Liver (tissue), 9 donors: ENCODE data around the gene DHFR. TPM values are rescaled to one million over a fixed set of nuclear protein-coding genes. Genes with fewer than 3 reads are reported as not detected.

Source experiments
- DNase-seq: peaks from one replicate; pipeline ENCODE4 v3.0.0-alpha.2; 2017; ENCODE audit warnings: low spot score
- H3K27ac ChIP-seq, 2 donors: one replicate each; pipeline ENCODE4 v1.7.0; 2013; ENCODE audit warnings: inconsistent platforms in 2 of 2, low read length in 2 of 2, control low read depth in 1 of 2, low read depth in 1 of 2, mild to moderate bottlenecking in 1 of 2
- H3K27me3 ChIP-seq, 4 donors: one replicate each; pipeline versions ENCODE4 v1.6.1 to v1.7.0; 2013; ENCODE audit warnings: low read length in 3 of 4, inconsistent platforms in 1 of 4, mild to moderate bottlenecking in 1 of 4, moderate library complexity in 1 of 4; ENCODE audit not compliant: control insufficient read depth in 4 of 4, insufficient read depth in 4 of 4
- H3K36me3 ChIP-seq, 4 donors: one replicate each; pipeline versions ENCODE4 v1.6.1 to v1.7.0; 2013; ENCODE audit warnings: low read length in 3 of 4, mild to moderate bottlenecking in 3 of 4, low read depth in 1 of 4, moderate library complexity in 1 of 4; ENCODE audit not compliant: control insufficient read depth in 4 of 4, insufficient read depth in 3 of 4
- H3K4me1 ChIP-seq, 4 donors: one replicate each; pipeline versions ENCODE4 v1.6.1 to v1.7.0; 2013; ENCODE audit warnings: low read length in 3 of 4, mild to moderate bottlenecking in 3 of 4, moderate library complexity in 1 of 4; ENCODE audit not compliant: control insufficient read depth in 4 of 4, insufficient read depth in 4 of 4
- H3K4me3 ChIP-seq, 3 donors: one replicate each; pipeline versions ENCODE4 v1.6.1 to v1.7.0; 2013; ENCODE audit warnings: low read length in 3 of 3, control low read depth in 1 of 3, low read depth in 1 of 3, mild to moderate bottlenecking in 1 of 3
- H3K9ac ChIP-seq, 2 donors: one replicate each; pipeline ENCODE4 v1.7.0; 2013; ENCODE audit warnings: low read length in 2 of 2, mild to moderate bottlenecking in 2 of 2, moderate library complexity in 2 of 2, control low read depth in 1 of 2, low read depth in 1 of 2
- H3K9me3 ChIP-seq, 4 donors: one replicate each; pipeline versions ENCODE4 v1.6.1 to v1.7.0; 2013; ENCODE audit warnings: low read length in 3 of 4; ENCODE audit not compliant: control insufficient read depth in 4 of 4
- EGR1 ChIP-seq, 2 donors: IDR thresholded peaks; 2 replicates each; pipeline ENCODE4 v1.6.1; 2016 to 2018; ENCODE audit warnings: antibody characterized with exemption in 2 of 2, low read depth in 2 of 2
- FOXA1 ChIP-seq: IDR thresholded peaks from 2 replicates; pipeline ENCODE4 v1.6.1; 2016; ENCODE audit warnings: antibody characterized with exemption
- FOXA2 ChIP-seq: IDR thresholded peaks from 2 replicates; pipeline ENCODE4 v1.6.1; 2016; ENCODE audit warnings: antibody characterized with exemption
- GABPA ChIP-seq, 2 donors: IDR thresholded peaks in 1 of 2; conservative IDR thresholded peaks in 1 of 2; 2 replicates each; pipeline ENCODE4 v1.6.1; 2016; ENCODE audit warnings: antibody characterized with exemption in 2 of 2, mild to moderate bottlenecking in 1 of 2, moderate library complexity in 1 of 2
- HNF4G ChIP-seq: IDR thresholded peaks from 2 replicates; pipeline ENCODE4 v1.6.1; 2016; ENCODE audit warnings: antibody characterized with exemption
- JUND ChIP-seq, 2 donors: IDR thresholded peaks; 2 replicates each; pipeline ENCODE4 v1.6.1; 2016; ENCODE audit warnings: antibody characterized with exemption in 2 of 2
- NR2F2 ChIP-seq: IDR thresholded peaks from 2 replicates; pipeline ENCODE4 v1.6.1; 2016; ENCODE audit warnings: antibody characterized with exemption
- RAD21 ChIP-seq, 2 donors: IDR thresholded peaks; 2 replicates each; pipeline ENCODE4 v1.6.1; 2016; ENCODE audit warnings: antibody characterized with exemption in 2 of 2, mild to moderate bottlenecking in 2 of 2
- RXRA ChIP-seq, 2 donors: IDR thresholded peaks; 2 replicates each; pipeline ENCODE4 v1.6.1; 2017 to 2018; ENCODE audit warnings: antibody characterized with exemption in 2 of 2, mild to moderate bottlenecking in 1 of 2
- TAF1 ChIP-seq: conservative IDR thresholded peaks from 2 replicates; pipeline ENCODE4 v1.6.1; 2016; ENCODE audit warnings: antibody characterized with exemption, mild to moderate bottlenecking
- YY1 ChIP-seq: IDR thresholded peaks from 2 replicates; pipeline ENCODE4 v1.6.1; 2016; ENCODE audit warnings: antibody characterized with exemption, mild to moderate bottlenecking
- WGBS: extraction: QIAGEN DNeasy Blood & Tissue Kit; methylation state at CpG from one replicate; pipeline ENCODE4 v1.1.7; 2013; 5-methylcytosine and 5-hydroxymethylcytosine counted together
- polyA plus RNA-seq, 2 donors: library from polyadenylated mRNA; stranded (reverse) in 1 of 2; unstranded in 1 of 2; fragments of 200-250 nt in 1 of 2; fragments of >200 nt in 1 of 2; fragmentation: Nextera tagmentation in 1 of 2; extraction: Ambion mirVana in 1 of 2; gene quantifications; one replicate each; pipeline versions ENCODE4 v1.2.1 to v1.2.3, GENCODE V29; 2013 to 2015
- total RNA-seq, 2 donors: library from RNA; depleted of rRNA; stranded (reverse); fragments of >200 nt; gene quantifications; one replicate each; pipeline ENCODE4 v1.2.3, GENCODE V29; 2014
- TF ChIP-seq, protein P1 (sequence below): IDR thresholded peaks from 2 replicates; pipeline ENCODE4 v1.6.1; 2016; ENCODE audit warnings: antibody characterized with exemption
- TF ChIP-seq, protein P2 (sequence below): fragments of 150-350 bp; IDR thresholded peaks from 2 replicates; pipeline ENCODE4 v1.5.1; 2017; ENCODE audit warnings: improper control_type of control experiment, low read depth, low read length; ENCODE audit not compliant: missing input control
- TF ChIP-seq, protein P3 (sequence below): IDR thresholded peaks from 2 replicates; pipeline ENCODE4 v1.6.1; 2016; ENCODE audit warnings: antibody characterized with exemption
- TF ChIP-seq, protein P4 (sequence below): IDR thresholded peaks from 2 replicates; pipeline ENCODE4 v1.6.1; 2016; ENCODE audit warnings: antibody characterized with exemption
- TF ChIP-seq, protein P5 (sequence below): IDR thresholded peaks from 2 replicates; pipeline ENCODE4 v1.6.1; 2016; ENCODE audit warnings: antibody characterized with exemption, mild to moderate bottlenecking
- donor health status: healthy.
- donor health status: healthy.
- donor health status: healthy.
- donor health status: healthy.
- donor health status: healthy.

DHFR gene
- total and polyA plus RNA-seq, 4 donors = 8.9 to 57.7 (median 13.4) TPM

DNA sequence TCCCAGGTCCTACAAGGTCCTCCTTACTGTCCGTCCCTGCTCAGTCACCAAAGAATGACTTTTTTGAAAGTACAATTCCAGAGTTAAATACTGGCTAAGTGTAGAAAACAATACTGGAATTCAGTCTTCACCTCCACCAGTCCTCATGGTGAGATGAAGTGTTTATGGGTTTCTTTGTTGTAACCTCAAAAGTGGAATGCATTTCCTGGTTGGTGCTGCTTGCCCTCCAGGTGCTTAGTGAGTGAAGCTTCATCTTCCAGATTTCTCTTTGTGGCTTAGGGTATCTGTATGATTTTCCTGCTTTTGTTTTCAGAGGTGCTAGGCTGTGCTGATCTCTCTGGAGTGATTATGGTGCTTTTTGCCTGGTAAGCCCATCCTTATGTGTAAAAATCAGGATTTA, 49.4 kb upstream of the DHFR start:
- H3K36me3 ChIP-seq = peaks cover 0 to 3% (median under 1%) of the 10 kb centered on the region in 4 donors

DNA sequence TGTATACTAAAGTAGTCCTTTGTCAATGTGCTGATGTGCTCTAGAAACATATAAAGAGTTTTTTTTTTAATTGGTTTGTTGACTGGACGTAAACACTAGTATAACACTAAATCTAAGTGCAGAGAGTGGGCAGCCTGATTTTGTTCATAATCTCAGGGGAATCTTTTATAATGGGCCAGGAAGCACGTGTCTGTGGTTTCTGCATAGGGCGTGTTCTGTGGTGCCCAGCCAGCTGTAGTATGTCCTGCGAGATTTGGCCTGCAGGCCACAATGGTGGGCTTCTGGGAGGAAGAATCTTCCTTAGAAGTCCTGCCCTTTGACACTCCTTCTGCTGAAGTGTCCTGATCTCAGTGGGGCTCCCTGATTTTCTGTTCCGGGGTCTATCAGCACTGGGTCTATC, 49.0 kb upstream of the DHFR start:
- Histone ChIP-seq H3K27me3 (no peaks in the 10 kb centered on the region), H3K27ac (no peak overlapping the region), H3K9me3 (no peaks in the 10 kb centered on the region), H3K36me3 (peaks cover 0 to 1% (median 0%) of the 10 kb centered on the region in 4 donors), H3K9ac (no peak overlapping the region), H3K4me1 (peaks cover 2 to 11% (median 5%) of the 10 kb centered on the region in 4 donors), H3K4me3 (no peak overlapping the region)
- DNase-seq = no peak
- 89% methylated on average over 5 of the region's 5 CpGs for WGBS
- TF ChIP-seq FOXA2 = no peak
- TF ChIP-seq FOXA1 = no peak
- no peak for TF ChIP-seq TAF1
- TF ChIP-seq, protein P1, sequence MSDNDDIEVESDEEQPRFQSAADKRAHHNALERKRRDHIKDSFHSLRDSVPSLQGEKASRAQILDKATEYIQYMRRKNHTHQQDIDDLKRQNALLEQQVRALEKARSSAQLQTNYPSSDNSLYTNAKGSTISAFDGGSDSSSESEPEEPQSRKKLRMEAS = no peak
- TF ChIP-seq, protein P2, sequence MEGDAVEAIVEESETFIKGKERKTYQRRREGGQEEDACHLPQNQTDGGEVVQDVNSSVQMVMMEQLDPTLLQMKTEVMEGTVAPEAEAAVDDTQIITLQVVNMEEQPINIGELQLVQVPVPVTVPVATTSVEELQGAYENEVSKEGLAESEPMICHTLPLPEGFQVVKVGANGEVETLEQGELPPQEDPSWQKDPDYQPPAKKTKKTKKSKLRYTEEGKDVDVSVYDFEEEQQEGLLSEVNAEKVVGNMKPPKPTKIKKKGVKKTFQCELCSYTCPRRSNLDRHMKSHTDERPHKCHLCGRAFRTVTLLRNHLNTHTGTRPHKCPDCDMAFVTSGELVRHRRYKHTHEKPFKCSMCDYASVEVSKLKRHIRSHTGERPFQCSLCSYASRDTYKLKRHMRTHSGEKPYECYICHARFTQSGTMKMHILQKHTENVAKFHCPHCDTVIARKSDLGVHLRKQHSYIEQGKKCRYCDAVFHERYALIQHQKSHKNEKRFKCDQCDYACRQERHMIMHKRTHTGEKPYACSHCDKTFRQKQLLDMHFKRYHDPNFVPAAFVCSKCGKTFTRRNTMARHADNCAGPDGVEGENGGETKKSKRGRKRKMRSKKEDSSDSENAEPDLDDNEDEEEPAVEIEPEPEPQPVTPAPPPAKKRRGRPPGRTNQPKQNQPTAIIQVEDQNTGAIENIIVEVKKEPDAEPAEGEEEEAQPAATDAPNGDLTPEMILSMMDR = no peak
- no peak for TF ChIP-seq HNF4G
- TF ChIP-seq, protein P3, sequence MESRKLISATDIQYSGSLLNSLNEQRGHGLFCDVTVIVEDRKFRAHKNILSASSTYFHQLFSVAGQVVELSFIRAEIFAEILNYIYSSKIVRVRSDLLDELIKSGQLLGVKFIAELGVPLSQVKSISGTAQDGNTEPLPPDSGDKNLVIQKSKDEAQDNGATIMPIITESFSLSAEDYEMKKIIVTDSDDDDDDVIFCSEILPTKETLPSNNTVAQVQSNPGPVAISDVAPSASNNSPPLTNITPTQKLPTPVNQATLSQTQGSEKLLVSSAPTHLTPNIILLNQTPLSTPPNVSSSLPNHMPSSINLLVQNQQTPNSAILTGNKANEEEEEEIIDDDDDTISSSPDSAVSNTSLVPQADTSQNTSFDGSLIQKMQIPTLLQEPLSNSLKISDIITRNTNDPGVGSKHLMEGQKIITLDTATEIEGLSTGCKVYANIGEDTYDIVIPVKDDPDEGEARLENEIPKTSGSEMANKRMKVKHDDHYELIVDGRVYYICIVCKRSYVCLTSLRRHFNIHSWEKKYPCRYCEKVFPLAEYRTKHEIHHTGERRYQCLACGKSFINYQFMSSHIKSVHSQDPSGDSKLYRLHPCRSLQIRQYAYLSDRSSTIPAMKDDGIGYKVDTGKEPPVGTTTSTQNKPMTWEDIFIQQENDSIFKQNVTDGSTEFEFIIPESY = no peak
- TF ChIP-seq EGR1 (IDR thresholded peaks at IDR 0.05; ENCODE audit: low read depth in 2 of 2) = no peak
- TF ChIP-seq RXRA (IDR thresholded peaks at IDR 0.05) = no peak
- TF ChIP-seq, protein P4, sequence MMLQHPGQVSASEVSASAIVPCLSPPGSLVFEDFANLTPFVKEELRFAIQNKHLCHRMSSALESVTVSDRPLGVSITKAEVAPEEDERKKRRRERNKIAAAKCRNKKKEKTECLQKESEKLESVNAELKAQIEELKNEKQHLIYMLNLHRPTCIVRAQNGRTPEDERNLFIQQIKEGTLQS = no peak
- TF ChIP-seq NR2F2 = no peak
- TF ChIP-seq RAD21 (IDR thresholded peaks at IDR 0.05) = no peak
- TF ChIP-seq YY1 = no peak

More for the DNA sequence above, 49.4 kb upstream of the DHFR start:
- WGBS = 96% methylated on average over 1 of the region's 1 CpG
- Histone ChIP-seq H3K4me3 (no peak overlapping the region), H3K9me3 (no peaks in the 10 kb centered on the region), H3K4me1 (peaks cover 2 to 11% (median 5%) of the 10 kb centered on the region in 4 donors), H3K27ac (no peak overlapping the region), H3K9ac (no peak overlapping the region), H3K27me3 (no peaks in the 10 kb centered on the region)
- TF ChIP-seq, protein P4 = no peak
- TF ChIP-seq, protein P5, sequence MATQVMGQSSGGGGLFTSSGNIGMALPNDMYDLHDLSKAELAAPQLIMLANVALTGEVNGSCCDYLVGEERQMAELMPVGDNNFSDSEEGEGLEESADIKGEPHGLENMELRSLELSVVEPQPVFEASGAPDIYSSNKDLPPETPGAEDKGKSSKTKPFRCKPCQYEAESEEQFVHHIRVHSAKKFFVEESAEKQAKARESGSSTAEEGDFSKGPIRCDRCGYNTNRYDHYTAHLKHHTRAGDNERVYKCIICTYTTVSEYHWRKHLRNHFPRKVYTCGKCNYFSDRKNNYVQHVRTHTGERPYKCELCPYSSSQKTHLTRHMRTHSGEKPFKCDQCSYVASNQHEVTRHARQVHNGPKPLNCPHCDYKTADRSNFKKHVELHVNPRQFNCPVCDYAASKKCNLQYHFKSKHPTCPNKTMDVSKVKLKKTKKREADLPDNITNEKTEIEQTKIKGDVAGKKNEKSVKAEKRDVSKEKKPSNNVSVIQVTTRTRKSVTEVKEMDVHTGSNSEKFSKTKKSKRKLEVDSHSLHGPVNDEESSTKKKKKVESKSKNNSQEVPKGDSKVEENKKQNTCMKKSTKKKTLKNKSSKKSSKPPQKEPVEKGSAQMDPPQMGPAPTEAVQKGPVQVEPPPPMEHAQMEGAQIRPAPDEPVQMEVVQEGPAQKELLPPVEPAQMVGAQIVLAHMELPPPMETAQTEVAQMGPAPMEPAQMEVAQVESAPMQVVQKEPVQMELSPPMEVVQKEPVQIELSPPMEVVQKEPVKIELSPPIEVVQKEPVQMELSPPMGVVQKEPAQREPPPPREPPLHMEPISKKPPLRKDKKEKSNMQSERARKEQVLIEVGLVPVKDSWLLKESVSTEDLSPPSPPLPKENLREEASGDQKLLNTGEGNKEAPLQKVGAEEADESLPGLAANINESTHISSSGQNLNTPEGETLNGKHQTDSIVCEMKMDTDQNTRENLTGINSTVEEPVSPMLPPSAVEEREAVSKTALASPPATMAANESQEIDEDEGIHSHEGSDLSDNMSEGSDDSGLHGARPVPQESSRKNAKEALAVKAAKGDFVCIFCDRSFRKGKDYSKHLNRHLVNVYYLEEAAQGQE = no peak
- TF ChIP-seq, protein P3 = no peak
- no peak for TF ChIP-seq NR2F2
- no peak for TF ChIP-seq JUND (IDR thresholded peaks at IDR 0.05)
- no peak for TF ChIP-seq HNF4G
- TF ChIP-seq YY1 = no peak
- no peak for TF ChIP-seq GABPA (IDR thresholded peaks at IDR 0.05 in 1 of 2, conservative IDR thresholded peaks at IDR 0.05 in 1 of 2)
- no peak for TF ChIP-seq RXRA (IDR thresholded peaks at IDR 0.05)
- DNase-seq = no peak
